Vagina (tissue), 2 donors: ENCODE results near the gene TFCP2L1.

ENCODE experiments used
- POLR2A ChIP-seq, 2 donors: fragments of 450-650 bp; IDR thresholded peaks; one replicate each; pipeline ENCODE4 v1.6.1; 2017; ENCODE audit warnings: antibody characterized with exemption in 2 of 2, mild to moderate bottlenecking in 2 of 2, moderate library complexity in 2 of 2
- TF ChIP-seq, protein P1 (sequence below), 3 experiments: fragments of 450-650 bp in 2 of 3; fragments of 200-600 bp in 1 of 3; sonication (generic) in 1 of 3; IDR thresholded peaks; one replicate each; pipeline ENCODE4 v1.5.1; 2017 to 2019; ENCODE audit warnings: antibody characterized with exemption in 3 of 3, mild to moderate bottlenecking in 2 of 3, moderate library complexity in 2 of 3

DNA sequence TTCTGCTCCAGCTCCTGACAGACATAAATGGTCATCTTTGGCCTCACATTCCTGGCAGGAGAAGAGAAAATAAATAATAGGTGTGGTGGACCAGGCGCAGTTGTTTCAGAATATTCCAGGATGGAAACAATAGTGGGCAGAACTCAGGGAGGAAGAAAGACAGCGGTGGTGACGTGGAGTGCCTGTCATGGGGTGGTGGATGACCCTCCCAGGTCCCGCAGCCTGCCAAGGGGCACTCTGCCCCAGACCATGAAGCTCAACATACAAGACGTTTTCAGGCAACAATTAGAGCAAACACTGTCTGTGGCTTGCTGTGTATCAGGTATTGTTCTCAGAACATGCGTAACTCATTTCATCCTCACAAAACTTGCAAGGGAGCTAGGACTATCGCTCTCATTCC is 50.9 kb downstream of the TFCP2L1 start:
- TF ChIP-seq, protein P1, sequence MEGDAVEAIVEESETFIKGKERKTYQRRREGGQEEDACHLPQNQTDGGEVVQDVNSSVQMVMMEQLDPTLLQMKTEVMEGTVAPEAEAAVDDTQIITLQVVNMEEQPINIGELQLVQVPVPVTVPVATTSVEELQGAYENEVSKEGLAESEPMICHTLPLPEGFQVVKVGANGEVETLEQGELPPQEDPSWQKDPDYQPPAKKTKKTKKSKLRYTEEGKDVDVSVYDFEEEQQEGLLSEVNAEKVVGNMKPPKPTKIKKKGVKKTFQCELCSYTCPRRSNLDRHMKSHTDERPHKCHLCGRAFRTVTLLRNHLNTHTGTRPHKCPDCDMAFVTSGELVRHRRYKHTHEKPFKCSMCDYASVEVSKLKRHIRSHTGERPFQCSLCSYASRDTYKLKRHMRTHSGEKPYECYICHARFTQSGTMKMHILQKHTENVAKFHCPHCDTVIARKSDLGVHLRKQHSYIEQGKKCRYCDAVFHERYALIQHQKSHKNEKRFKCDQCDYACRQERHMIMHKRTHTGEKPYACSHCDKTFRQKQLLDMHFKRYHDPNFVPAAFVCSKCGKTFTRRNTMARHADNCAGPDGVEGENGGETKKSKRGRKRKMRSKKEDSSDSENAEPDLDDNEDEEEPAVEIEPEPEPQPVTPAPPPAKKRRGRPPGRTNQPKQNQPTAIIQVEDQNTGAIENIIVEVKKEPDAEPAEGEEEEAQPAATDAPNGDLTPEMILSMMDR (IDR thresholded peaks at IDR 0.05) = no peak
- TF ChIP-seq POLR2A (IDR thresholded peaks at IDR 0.05) = no peak
